MM.1S (cell line): ENCODE measurements around the gene EPB41L1.

Experiments
- DNase-seq: peaks from one replicate; pipeline ENCODE4 v3.0.0-alpha.2; 2015
- H2AFZ ChIP-seq: fragments of 300-600 bp; sonication (generic); 2 replicates; pipeline ENCODE4 v1.6.0; 2016; ENCODE audit warnings: antibody characterized with exemption, low read length
- H3F3A ChIP-seq: fragments of 300-600 bp; sonication (generic); 2 replicates; pipeline ENCODE4 v1.6.1; 2016; ENCODE audit warnings: mild to moderate bottlenecking, antibody characterized with exemption, low read length, moderate library complexity, mixed read lengths; ENCODE audit not compliant: insufficient read depth
- H3K27ac ChIP-seq: fragments of 300-600 bp; sonication (generic); 2 replicates; pipeline ENCODE4 v1.5.1; 2016; ENCODE audit warnings: mild to moderate bottlenecking, low read length
- H3K27me3 ChIP-seq: fragments of 300-600 bp; sonication (generic); replicated peaks from 2 replicates; pipeline ENCODE4 v1.6.0; 2016; ENCODE audit warnings: low read length; ENCODE audit not compliant: insufficient read depth
- H3K36me3 ChIP-seq: fragments of 300-600 bp; sonication (generic); replicated peaks from 2 replicates; pipeline ENCODE4 v1.6.1; 2016; ENCODE audit warnings: mild to moderate bottlenecking, low read length, mixed read lengths; ENCODE audit not compliant: insufficient read depth
- H3K4me1 ChIP-seq: fragments of 300-600 bp; sonication (generic); 2 replicates; pipeline ENCODE4 v1.6.1; 2016; ENCODE audit warnings: low read length, mixed read lengths
- H3K4me2 ChIP-seq: fragments of 300-600 bp; sonication (generic); 2 replicates; pipeline ENCODE4 v1.6.0; 2016; ENCODE audit warnings: low read depth, low read length
- H3K4me3 ChIP-seq: fragments of 300-600 bp; sonication (generic); 2 replicates; pipeline ENCODE4 v1.5.1; 2016; ENCODE audit warnings: low read length, mixed read lengths
- H3K79me2 ChIP-seq: fragments of 300-600 bp; sonication (generic); 2 replicates; pipeline ENCODE4 v1.6.1; 2016; ENCODE audit warnings: mixed run types, low read length, mixed read lengths
- H3K9ac ChIP-seq: fragments of 300-600 bp; sonication (generic); 2 replicates; pipeline ENCODE4 v1.6.1; 2016; ENCODE audit warnings: low read length, mixed read lengths
- H3K9me2 ChIP-seq: fragments of 300-600 bp; sonication (generic); replicated peaks from 2 replicates; pipeline ENCODE4 v1.6.1; 2016; ENCODE audit warnings: mild to moderate bottlenecking, low read length, mixed read lengths; ENCODE audit not compliant: insufficient read depth
- H3K9me3 ChIP-seq: fragments of 300-600 bp; sonication (generic); replicated peaks from 2 replicates; pipeline ENCODE4 v1.6.1; 2016; ENCODE audit warnings: mild to moderate bottlenecking, low read length, mixed read lengths; ENCODE audit not compliant: insufficient read depth
- H4K20me1 ChIP-seq: fragments of 300-600 bp; sonication (generic); 2 replicates; pipeline ENCODE4 v1.6.1; 2016; ENCODE audit warnings: mild to moderate bottlenecking, low read length, moderate library complexity, mixed read lengths; ENCODE audit not compliant: insufficient read depth
- EZH2 ChIP-seq: fragments of 300-600 bp; sonication (generic); optimal IDR thresholded peaks from 2 replicates; pipeline ENCODE3; 2017; ENCODE audit warnings: low read depth, mild to moderate bottlenecking, antibody characterized with exemption, low read length, mixed read lengths
- EZH2phosphoT487 ChIP-seq: fragments of 300-600 bp; sonication (generic); IDR thresholded peaks from 2 replicates; pipeline ENCODE4 v1.6.1; 2018; ENCODE audit warnings: antibody characterized with exemption, low read length
- TF ChIP-seq, protein P1 (sequence below): fragments of 300-600 bp; sonication (generic); IDR thresholded peaks from 2 replicates; pipeline ENCODE4 v1.5.1; 2016; ENCODE audit warnings: antibody characterized with exemption, low read length, mixed read lengths

EPB41L1 gene

DNA sequence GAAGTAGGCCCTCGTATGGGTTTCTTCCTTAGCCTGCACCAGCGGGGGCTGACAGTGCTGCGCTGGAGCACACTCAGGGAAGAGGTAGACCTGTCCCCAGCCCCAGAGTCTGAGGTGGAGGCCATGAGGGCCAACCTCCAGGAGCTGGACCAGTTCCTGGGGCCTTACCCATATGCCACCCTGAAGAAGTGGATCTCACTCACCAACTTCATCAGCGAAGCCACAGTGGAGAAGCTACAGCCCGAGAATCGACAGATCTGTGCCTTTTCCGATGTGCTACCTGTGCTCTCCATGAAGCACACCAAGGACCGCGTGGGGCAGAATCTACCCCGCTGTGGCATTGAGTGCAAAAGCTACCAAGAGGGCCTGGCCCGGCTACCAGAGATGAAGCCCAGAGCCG, 85.5 kb downstream of the EPB41L1 start:
- no peaks in the 10 kb centered on the region for H3F3A ChIP-seq
- no peak overlapping the region for H3K4me3 ChIP-seq
- H3K27ac ChIP-seq, result no peak overlapping the region
- peaks cover 9% of the 10 kb centered on the region for H3K4me1 ChIP-seq
- no peaks in the 10 kb centered on the region for H3K9me2 ChIP-seq
- H3K36me3 ChIP-seq, result peaks cover 11% of the 10 kb centered on the region; the same call in 1 of the 2 replicates
- no peaks in the 10 kb centered on the region for H3K9me3 ChIP-seq
- H3K9ac ChIP-seq, result no peak overlapping the region
- H3K4me2 ChIP-seq, result no peak overlapping the region
- H3K27me3 ChIP-seq, result no peaks in the 10 kb centered on the region
- no peak for DNase-seq
- 0 out of 2 replicates have a peak, but pooled peaks cover 3% of the 10 kb centered on the region for H4K20me1 ChIP-seq
- TF ChIP-seq, protein P1, sequence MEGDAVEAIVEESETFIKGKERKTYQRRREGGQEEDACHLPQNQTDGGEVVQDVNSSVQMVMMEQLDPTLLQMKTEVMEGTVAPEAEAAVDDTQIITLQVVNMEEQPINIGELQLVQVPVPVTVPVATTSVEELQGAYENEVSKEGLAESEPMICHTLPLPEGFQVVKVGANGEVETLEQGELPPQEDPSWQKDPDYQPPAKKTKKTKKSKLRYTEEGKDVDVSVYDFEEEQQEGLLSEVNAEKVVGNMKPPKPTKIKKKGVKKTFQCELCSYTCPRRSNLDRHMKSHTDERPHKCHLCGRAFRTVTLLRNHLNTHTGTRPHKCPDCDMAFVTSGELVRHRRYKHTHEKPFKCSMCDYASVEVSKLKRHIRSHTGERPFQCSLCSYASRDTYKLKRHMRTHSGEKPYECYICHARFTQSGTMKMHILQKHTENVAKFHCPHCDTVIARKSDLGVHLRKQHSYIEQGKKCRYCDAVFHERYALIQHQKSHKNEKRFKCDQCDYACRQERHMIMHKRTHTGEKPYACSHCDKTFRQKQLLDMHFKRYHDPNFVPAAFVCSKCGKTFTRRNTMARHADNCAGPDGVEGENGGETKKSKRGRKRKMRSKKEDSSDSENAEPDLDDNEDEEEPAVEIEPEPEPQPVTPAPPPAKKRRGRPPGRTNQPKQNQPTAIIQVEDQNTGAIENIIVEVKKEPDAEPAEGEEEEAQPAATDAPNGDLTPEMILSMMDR, result no peak
- TF ChIP-seq EZH2phosphoT487 (no peak), EZH2 (no peak)
- H2AFZ ChIP-seq, result no peak overlapping the region
- peaks cover 72% of the 10 kb centered on the region for H3K79me2 ChIP-seq

DNA sequence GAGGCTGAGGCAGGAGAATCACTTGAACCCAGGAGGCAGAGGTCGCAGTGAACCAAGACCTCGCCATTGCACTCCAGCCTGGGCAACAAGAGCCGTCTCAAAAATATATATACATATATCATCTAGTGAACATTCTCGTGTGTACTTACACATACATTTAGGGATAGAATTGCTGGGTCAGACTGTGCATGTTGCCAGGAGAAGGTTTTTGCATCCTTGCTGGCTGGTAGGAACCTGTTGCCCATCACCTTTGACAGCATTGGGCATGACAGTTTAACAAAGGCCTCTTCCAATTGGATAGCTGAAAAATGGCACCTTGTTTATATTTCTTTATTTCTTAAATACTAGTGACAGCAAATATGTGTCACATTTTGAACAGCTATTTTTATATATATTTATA, 87.1 kb downstream of the EPB41L1 start:
- no peaks in the 10 kb centered on the region for H3K9me2 ChIP-seq
- no peak for DNase-seq
- H3K4me2 ChIP-seq, result no peak overlapping the region
- TF ChIP-seq EZH2phosphoT487 (no peak), EZH2 (no peak)
- TF ChIP-seq, protein P1, result no peak
- H3K27ac ChIP-seq, result no peak overlapping the region
- 0 out of 2 replicates have a peak, but pooled peaks cover 5% of the 10 kb centered on the region for H3K4me1 ChIP-seq
- H3K79me2 ChIP-seq, result peaks cover 64% of the 10 kb centered on the region
- H3K9me3 ChIP-seq, result no peaks in the 10 kb centered on the region
- H4K20me1 ChIP-seq, result 0 out of 2 replicates have a peak, but pooled peaks cover 3% of the 10 kb centered on the region
- H3K4me3 ChIP-seq, result no peak overlapping the region
- H3F3A ChIP-seq, result no peaks in the 10 kb centered on the region
- H2AFZ ChIP-seq, result no peak overlapping the region
- no peaks in the 10 kb centered on the region for H3K27me3 ChIP-seq
- H3K9ac ChIP-seq, result no peak overlapping the region
- H3K36me3 ChIP-seq, result peaks cover 16% of the 10 kb centered on the region; the same call in 1 of the 2 replicates

- H3F3A ChIP-seq, result no peaks in the 10 kb centered on the region
- peaks cover 44% of the 10 kb centered on the region for H3K79me2 ChIP-seq
- 0 out of 2 replicates have a peak, but pooled peaks cover 3% of the 10 kb centered on the region for H4K20me1 ChIP-seq
- H3K36me3 ChIP-seq, result peaks cover 16% of the 10 kb centered on the region; the same call in 1 of the 2 replicates
- H3K27ac ChIP-seq, result no peak overlapping the region
- H3K27me3 ChIP-seq, result no peaks in the 10 kb centered on the region
- no peak overlapping the region for H3K4me2 ChIP-seq
- H3K9me3 ChIP-seq, result no peaks in the 10 kb centered on the region
- no peak for DNase-seq
- no peaks in the 10 kb centered on the region for H3K4me1 ChIP-seq
- TF ChIP-seq, protein P1, result no peak
- TF ChIP-seq EZH2phosphoT487, result no peak
- no peak for TF ChIP-seq EZH2
- no peak overlapping the region for H2AFZ ChIP-seq
- no peaks in the 10 kb centered on the region for H3K9me2 ChIP-seq
- H3K9ac ChIP-seq, result no peak overlapping the region
- no peak overlapping the region for H3K4me3 ChIP-seq
These were observed 89.2 kb downstream of the EPB41L1 start for GRCh38 chr20:36243726-36244125.
